K562 (cell line): ENCODE measurements around the gene SP140L. TPM values are rescaled to one million over a fixed set of nuclear protein-coding genes. Genes with fewer than 3 reads are reported as not detected.

Experiments used
- CBFA2T3 ChIP-seq: fragments of 450-650 bp; IDR thresholded peaks from 2 replicates; pipeline ENCODE4 v1.6.1; 2017
- GTF2F1 ChIP-seq: IDR thresholded peaks from 2 replicates; pipeline ENCODE4 v1.6.1; 2011; ENCODE audit warnings: low read depth, low read length, improper control_type of control experiment
- RBFOX2 ChIP-seq: fragments of 200-400 bp; formaldehyde crosslinking; IDR thresholded peaks from 2 replicates; pipeline ENCODE4 v1.6.1; 2017; ENCODE audit warnings: low read depth, mild to moderate bottlenecking, low read length, moderate library complexity
- SIRT6 ChIP-seq: IDR thresholded peaks from one replicate; pipeline ENCODE4 v1.6.1; 2012; ENCODE audit warnings: low read depth, mild to moderate bottlenecking, control low read depth, inconsistent platforms, low read length, moderate library complexity
- SRSF3 ChIP-seq: fragments of 200-400 bp; formaldehyde crosslinking; IDR thresholded peaks from 2 replicates; pipeline ENCODE4 v1.6.1; 2016; ENCODE audit warnings: mild to moderate bottlenecking, low read length, moderate library complexity; ENCODE audit not compliant: insufficient read depth
- TBL1XR1 ChIP-seq, 2 experiments: IDR thresholded peaks; 2 replicates each; pipeline ENCODE4 v1.6.1; 2012; ENCODE audit warnings: improper control_type of control experiment in 2 of 2, low read length in 2 of 2, mild to moderate bottlenecking in 1 of 2
- polyA plus RNA-seq, 8 experiments: library from polyadenylated mRNA; depleted of rRNA in 4 of 8; stranded (reverse) in 5 of 8; unstranded in 3 of 8; fragments of >200 nt; fragmentation: Nextera tagmentation in 2 of 8; fragmentation: Illumina TruSeq in 1 of 8; extraction: Ambion mirVana in 2 of 8; extraction: Trizol in 1 of 8; gene quantifications; 2 replicates each; pipeline versions ENCODE4 v1.2.1 to v1.2.3, GENCODE V29; 2011 to 2014; ENCODE audit warnings: inconsistent platforms in 1 of 8, missing spikeins in 1 of 8
- total RNA-seq, 7 experiments: library from RNA; depleted of rRNA in 6 of 7; stranded (reverse); fragments of >200 nt in 6 of 7; fragmentation: Illumina TruSeq in 2 of 7; extraction: Trizol in 2 of 7; gene quantifications; 2 replicates each; pipeline versions ENCODE4 v1.2.1 to v1.2.3, GENCODE V29; 2011 to 2021; ENCODE audit warnings: low replicate concordance in 1 of 7
- TF ChIP-seq, protein P1 (sequence below), 2 experiments: fragments of 150-350 bp in 1 of 2; IDR thresholded peaks; 2 replicates each; pipeline ENCODE4 v1.6.1; 2012 to 2016; ENCODE audit warnings: low read depth in 2 of 2, low read length in 2 of 2, mild to moderate bottlenecking in 1 of 2, moderate library complexity in 1 of 2
- TF ChIP-seq, protein P2 (sequence below): fragments of 450-650 bp; IDR thresholded peaks from 2 replicates; pipeline ENCODE4 v1.6.1; 2016; ENCODE audit warnings: mild to moderate bottlenecking
- TF ChIP-seq, protein P3 (sequence below): fragments of 250-450 bp; sonication (Bioruptor Pico); IDR thresholded peaks from 2 replicates; pipeline ENCODE4 v1.4.0; 2020; ENCODE audit warnings: mild to moderate bottlenecking, moderate library complexity
- TF ChIP-seq, protein P4 (sequence below): fragments of 250-450 bp; sonication (Bioruptor Pico); IDR thresholded peaks from 2 replicates; pipeline ENCODE4 v1.8.0; 2022; ENCODE audit warnings: moderate library complexity, mild to moderate bottlenecking, inconsistent platforms
- TF ChIP-seq, protein P5 (sequence below), 2 experiments: fragments of 450-650 bp in 1 of 2; IDR thresholded peaks; 2 replicates each; pipeline ENCODE4 v1.6.1; 2011 to 2017; ENCODE audit warnings: low read depth in 2 of 2, antibody characterized with exemption in 1 of 2, borderline replicate concordance in 1 of 2, low read length in 1 of 2, mild to moderate bottlenecking in 1 of 2, mixed read lengths in 1 of 2; ENCODE audit not compliant: control insufficient read depth in 1 of 2

SP140L gene
- total and polyA plus RNA-seq, 9 of the 15 experiments (the other 6 are each of a cell fraction or from before 2014, with no cell fraction given): 4.0 to 15.5 (median 11.3) TPM

DNA sequence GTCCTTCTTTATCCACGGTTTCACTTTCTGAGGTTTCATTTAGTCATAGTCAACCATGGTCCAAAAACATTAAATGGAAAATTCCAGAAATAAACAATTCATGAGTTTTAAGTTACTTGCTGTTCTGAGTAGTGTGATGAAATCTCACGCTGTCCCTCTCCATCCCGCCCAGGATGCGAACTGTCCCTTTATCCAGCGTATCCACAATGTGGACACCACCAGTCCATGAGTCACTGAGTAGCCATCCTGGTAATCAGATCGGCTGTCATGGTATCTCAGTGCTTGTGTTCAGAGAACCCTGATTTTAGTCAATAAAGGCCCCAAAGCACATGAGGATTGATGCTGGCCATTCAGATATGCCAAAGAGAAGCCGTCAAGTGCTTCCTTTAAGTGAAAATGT, 3.7 kb downstream of the SP140L start (continued):
- TF ChIP-seq, protein P1, sequence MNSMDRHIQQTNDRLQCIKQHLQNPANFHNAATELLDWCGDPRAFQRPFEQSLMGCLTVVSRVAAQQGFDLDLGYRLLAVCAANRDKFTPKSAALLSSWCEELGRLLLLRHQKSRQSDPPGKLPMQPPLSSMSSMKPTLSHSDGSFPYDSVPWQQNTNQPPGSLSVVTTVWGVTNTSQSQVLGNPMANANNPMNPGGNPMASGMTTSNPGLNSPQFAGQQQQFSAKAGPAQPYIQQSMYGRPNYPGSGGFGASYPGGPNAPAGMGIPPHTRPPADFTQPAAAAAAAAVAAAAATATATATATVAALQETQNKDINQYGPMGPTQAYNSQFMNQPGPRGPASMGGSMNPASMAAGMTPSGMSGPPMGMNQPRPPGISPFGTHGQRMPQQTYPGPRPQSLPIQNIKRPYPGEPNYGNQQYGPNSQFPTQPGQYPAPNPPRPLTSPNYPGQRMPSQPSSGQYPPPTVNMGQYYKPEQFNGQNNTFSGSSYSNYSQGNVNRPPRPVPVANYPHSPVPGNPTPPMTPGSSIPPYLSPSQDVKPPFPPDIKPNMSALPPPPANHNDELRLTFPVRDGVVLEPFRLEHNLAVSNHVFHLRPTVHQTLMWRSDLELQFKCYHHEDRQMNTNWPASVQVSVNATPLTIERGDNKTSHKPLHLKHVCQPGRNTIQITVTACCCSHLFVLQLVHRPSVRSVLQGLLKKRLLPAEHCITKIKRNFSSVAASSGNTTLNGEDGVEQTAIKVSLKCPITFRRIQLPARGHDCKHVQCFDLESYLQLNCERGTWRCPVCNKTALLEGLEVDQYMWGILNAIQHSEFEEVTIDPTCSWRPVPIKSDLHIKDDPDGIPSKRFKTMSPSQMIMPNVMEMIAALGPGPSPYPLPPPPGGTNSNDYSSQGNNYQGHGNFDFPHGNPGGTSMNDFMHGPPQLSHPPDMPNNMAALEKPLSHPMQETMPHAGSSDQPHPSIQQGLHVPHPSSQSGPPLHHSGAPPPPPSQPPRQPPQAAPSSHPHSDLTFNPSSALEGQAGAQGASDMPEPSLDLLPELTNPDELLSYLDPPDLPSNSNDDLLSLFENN (IDR thresholded peaks at IDR 0.05; ENCODE audit: low read depth in 2 of 2, low read length in 2 of 2): no peak
- no peak for TF ChIP-seq TBL1XR1 (IDR thresholded peaks at IDR 0.05; ENCODE audit: low read length in 2 of 2)
- TF ChIP-seq SIRT6: no peak
- TF ChIP-seq SRSF3: no peak
- TF ChIP-seq, protein P2, sequence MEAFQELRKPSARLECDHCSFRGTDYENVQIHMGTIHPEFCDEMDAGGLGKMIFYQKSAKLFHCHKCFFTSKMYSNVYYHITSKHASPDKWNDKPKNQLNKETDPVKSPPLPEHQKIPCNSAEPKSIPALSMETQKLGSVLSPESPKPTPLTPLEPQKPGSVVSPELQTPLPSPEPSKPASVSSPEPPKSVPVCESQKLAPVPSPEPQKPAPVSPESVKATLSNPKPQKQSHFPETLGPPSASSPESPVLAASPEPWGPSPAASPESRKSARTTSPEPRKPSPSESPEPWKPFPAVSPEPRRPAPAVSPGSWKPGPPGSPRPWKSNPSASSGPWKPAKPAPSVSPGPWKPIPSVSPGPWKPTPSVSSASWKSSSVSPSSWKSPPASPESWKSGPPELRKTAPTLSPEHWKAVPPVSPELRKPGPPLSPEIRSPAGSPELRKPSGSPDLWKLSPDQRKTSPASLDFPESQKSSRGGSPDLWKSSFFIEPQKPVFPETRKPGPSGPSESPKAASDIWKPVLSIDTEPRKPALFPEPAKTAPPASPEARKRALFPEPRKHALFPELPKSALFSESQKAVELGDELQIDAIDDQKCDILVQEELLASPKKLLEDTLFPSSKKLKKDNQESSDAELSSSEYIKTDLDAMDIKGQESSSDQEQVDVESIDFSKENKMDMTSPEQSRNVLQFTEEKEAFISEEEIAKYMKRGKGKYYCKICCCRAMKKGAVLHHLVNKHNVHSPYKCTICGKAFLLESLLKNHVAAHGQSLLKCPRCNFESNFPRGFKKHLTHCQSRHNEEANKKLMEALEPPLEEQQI: no peak
- TF ChIP-seq RBFOX2: no peak
- TF ChIP-seq CBFA2T3: peak; percentile 59
- TF ChIP-seq GTF2F1: no peak
- TF ChIP-seq, protein P3, sequence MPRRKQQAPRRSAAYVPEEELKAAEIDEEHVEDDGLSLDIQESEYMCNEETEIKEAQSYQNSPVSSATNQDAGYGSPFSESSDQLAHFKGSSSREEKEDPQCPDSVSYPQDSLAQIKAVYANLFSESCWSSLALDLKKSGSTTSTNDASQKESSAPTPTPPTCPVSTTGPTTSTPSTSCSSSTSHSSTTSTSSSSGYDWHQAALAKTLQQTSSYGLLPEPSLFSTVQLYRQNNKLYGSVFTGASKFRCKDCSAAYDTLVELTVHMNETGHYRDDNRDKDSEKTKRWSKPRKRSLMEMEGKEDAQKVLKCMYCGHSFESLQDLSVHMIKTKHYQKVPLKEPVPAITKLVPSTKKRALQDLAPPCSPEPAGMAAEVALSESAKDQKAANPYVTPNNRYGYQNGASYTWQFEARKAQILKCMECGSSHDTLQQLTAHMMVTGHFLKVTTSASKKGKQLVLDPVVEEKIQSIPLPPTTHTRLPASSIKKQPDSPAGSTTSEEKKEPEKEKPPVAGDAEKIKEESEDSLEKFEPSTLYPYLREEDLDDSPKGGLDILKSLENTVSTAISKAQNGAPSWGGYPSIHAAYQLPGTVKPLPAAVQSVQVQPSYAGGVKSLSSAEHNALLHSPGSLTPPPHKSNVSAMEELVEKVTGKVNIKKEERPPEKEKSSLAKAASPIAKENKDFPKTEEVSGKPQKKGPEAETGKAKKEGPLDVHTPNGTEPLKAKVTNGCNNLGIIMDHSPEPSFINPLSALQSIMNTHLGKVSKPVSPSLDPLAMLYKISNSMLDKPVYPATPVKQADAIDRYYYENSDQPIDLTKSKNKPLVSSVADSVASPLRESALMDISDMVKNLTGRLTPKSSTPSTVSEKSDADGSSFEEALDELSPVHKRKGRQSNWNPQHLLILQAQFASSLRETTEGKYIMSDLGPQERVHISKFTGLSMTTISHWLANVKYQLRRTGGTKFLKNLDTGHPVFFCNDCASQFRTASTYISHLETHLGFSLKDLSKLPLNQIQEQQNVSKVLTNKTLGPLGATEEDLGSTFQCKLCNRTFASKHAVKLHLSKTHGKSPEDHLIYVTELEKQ (CRISPR knock-in tag): no peak
- TF ChIP-seq, protein P4, sequence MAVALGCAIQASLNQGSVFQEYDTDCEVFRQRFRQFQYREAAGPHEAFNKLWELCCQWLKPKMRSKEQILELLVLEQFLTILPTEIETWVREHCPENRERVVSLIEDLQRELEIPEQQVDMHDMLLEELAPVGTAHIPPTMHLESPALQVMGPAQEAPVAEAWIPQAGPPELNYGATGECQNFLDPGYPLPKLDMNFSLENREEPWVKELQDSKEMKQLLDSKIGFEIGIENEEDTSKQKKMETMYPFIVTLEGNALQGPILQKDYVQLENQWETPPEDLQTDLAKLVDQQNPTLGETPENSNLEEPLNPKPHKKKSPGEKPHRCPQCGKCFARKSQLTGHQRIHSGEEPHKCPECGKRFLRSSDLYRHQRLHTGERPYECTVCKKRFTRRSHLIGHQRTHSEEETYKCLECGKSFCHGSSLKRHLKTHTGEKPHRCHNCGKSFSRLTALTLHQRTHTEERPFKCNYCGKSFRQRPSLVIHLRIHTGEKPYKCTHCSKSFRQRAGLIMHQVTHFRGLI (CRISPR knock-in tag): no peak
- TF ChIP-seq, protein P5, sequence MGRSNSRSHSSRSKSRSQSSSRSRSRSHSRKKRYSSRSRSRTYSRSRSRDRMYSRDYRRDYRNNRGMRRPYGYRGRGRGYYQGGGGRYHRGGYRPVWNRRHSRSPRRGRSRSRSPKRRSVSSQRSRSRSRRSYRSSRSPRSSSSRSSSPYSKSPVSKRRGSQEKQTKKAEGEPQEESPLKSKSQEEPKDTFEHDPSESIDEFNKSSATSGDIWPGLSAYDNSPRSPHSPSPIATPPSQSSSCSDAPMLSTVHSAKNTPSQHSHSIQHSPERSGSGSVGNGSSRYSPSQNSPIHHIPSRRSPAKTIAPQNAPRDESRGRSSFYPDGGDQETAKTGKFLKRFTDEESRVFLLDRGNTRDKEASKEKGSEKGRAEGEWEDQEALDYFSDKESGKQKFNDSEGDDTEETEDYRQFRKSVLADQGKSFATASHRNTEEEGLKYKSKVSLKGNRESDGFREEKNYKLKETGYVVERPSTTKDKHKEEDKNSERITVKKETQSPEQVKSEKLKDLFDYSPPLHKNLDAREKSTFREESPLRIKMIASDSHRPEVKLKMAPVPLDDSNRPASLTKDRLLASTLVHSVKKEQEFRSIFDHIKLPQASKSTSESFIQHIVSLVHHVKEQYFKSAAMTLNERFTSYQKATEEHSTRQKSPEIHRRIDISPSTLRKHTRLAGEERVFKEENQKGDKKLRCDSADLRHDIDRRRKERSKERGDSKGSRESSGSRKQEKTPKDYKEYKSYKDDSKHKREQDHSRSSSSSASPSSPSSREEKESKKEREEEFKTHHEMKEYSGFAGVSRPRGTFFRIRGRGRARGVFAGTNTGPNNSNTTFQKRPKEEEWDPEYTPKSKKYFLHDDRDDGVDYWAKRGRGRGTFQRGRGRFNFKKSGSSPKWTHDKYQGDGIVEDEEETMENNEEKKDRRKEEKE (IDR thresholded peaks at IDR 0.05; ENCODE audit: borderline replicate concordance in 1 of 2, control insufficient read depth in 1 of 2, low read depth in 2 of 2, low read length in 1 of 2): no peak
